ENCODE data around the gene SOX10. TPM values are rescaled to one million over a fixed set of nuclear protein-coding genes. Genes with fewer than 3 reads are reported as not detected.

The SOX10 gene
- total RNA-seq, 2 experiments from 2014 or later: not detected

DNA sequence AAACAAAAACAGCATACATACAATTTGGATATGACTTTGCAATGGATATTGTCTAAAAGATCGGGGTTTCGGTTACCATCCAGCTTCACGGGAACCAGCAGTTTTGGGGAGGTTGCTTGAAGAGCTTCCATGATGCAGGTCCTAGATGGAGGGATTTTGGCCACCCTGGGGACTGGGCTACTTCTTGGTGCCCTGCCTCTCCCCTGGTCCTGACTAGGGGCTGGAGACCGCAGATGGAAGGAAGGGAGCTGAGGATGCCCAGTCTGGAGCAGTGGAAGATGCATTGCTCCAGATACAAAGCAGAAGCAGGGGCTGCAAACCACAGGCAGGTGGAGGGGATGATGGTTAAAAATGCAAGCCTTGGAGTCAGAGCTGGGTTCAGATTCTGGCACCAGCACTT, 13.5 kb downstream of the SOX10 start:
- Histone ChIP-seq H3K4me1 (ENCODE audit: insufficient read depth, low read length) (no peaks in the 10 kb centered on the region), H3K9me3 (ENCODE audit: control insufficient read depth in 1 of 2, insufficient read depth in 1 of 2, low read length in 2 of 2) (no peaks in the 10 kb centered on the region), H3K4me3 (ENCODE audit: low read length) (no peak overlapping the region), H3K27me3 (ENCODE audit: control insufficient read depth in 1 of 2, insufficient read depth in 2 of 2, low read length in 2 of 2) (no peaks in the 10 kb centered on the region), H3K36me3 (ENCODE audit: insufficient read depth, low read length) (peaks cover 50% of the 10 kb centered on the region), H3K27ac (ENCODE audit: low read depth in 1 of 2, low read length in 2 of 2) (no peak overlapping the region)
- Mint-ChIP-seq H3K4me3 (no peak overlapping the region), H3K4me1 (ENCODE audit: low read depth) (no peaks in the 10 kb centered on the region), H3K36me3 (ENCODE audit: low read depth) (peaks cover 46% of the 10 kb centered on the region), H3K27me3 (no peaks in the 10 kb centered on the region), H3K27ac (no peak overlapping the region), H3K9me3 (no peaks in the 10 kb centered on the region)
- TF ChIP-seq, protein P1, sequence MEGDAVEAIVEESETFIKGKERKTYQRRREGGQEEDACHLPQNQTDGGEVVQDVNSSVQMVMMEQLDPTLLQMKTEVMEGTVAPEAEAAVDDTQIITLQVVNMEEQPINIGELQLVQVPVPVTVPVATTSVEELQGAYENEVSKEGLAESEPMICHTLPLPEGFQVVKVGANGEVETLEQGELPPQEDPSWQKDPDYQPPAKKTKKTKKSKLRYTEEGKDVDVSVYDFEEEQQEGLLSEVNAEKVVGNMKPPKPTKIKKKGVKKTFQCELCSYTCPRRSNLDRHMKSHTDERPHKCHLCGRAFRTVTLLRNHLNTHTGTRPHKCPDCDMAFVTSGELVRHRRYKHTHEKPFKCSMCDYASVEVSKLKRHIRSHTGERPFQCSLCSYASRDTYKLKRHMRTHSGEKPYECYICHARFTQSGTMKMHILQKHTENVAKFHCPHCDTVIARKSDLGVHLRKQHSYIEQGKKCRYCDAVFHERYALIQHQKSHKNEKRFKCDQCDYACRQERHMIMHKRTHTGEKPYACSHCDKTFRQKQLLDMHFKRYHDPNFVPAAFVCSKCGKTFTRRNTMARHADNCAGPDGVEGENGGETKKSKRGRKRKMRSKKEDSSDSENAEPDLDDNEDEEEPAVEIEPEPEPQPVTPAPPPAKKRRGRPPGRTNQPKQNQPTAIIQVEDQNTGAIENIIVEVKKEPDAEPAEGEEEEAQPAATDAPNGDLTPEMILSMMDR (IDR thresholded peaks at IDR 0.05): no peak
- CTCF ChIA-PET: no interaction called here
- no peak for DNase-seq
- POLR2A ChIA-PET: no interaction called here
- no peak for ATAC-seq (ENCODE audit: poor library complexity)
- intact Hi-C loops (cut with DNase I, micrococcal nuclease): no loop called here

DNA sequence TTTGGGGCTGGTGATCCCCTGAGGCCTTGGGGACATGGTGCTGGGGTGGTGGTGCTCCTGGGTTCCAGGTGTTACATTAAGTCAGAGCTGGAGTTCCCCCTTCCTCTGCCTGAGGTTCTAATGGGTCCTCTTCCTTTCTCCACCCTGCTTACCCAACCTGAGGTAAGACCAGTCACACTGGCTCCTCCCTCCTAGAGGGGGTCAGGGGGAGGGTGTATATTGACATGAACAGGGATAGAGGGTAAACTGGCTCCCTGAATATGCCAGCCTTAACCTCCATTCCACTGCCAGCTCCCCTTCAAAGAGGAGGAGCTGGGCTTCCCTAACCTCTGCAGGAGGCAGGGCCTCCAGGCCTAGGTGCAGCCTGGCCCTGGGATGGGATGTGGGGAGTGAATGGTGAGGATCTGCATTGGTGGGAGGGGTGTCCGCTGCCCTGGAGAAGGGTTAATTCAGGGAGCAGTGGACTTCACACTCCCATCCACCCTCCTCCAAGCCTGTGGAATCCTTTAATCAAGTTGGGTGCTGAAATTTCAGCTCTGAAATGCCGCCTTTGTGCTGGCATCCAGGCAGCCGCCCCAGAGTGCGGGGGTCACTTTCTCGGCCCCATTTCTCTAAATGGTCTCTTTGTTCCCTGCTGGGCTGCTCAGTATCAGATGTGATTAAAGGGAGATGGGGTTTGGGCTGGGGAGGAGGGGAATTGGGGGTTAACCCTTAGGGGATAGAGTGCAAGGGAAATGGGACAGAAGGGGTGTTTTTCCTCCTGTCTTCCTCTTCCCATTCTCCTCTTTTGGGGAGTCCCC, 15.7 kb downstream of the SOX10 start:
- ATAC-seq (ENCODE audit: poor library complexity): no peak
- intact Hi-C loops (cut with DNase I, micrococcal nuclease): no loop called here
- TF ChIP-seq, protein P1 (IDR thresholded peaks at IDR 0.05): no peak
- CTCF ChIA-PET: no interaction called here
- H3K27me3 Mint-ChIP-seq: no peaks in the 10 kb centered on the region
- H3K9me3 Mint-ChIP-seq: no peaks in the 10 kb centered on the region
- H3K9me3 ChIP-seq (ENCODE audit: control insufficient read depth in 1 of 2, insufficient read depth in 1 of 2, low read length in 2 of 2): no peaks in the 10 kb centered on the region
- DNase-seq: no peak
- H3K27ac ChIP-seq (ENCODE audit: low read depth in 1 of 2, low read length in 2 of 2): no peak overlapping the region
- peaks cover 50% of the 10 kb centered on the region for H3K36me3 Mint-ChIP-seq (ENCODE audit: low read depth)
- no peak overlapping the region for H3K27ac Mint-ChIP-seq
- H3K4me3 ChIP-seq (ENCODE audit: low read length): no peak overlapping the region
- H3K4me3 Mint-ChIP-seq: no peak overlapping the region
- peaks cover 55% of the 10 kb centered on the region for H3K36me3 ChIP-seq (ENCODE audit: insufficient read depth, low read length)
- no peaks in the 10 kb centered on the region for H3K27me3 ChIP-seq (ENCODE audit: control insufficient read depth in 1 of 2, insufficient read depth in 2 of 2, low read length in 2 of 2)
- POLR2A ChIA-PET: no interaction called here
- peaks cover 6% of the 10 kb centered on the region for H3K4me1 Mint-ChIP-seq (ENCODE audit: low read depth)
- H3K4me1 ChIP-seq (ENCODE audit: insufficient read depth, low read length): no peaks in the 10 kb centered on the region

DNA sequence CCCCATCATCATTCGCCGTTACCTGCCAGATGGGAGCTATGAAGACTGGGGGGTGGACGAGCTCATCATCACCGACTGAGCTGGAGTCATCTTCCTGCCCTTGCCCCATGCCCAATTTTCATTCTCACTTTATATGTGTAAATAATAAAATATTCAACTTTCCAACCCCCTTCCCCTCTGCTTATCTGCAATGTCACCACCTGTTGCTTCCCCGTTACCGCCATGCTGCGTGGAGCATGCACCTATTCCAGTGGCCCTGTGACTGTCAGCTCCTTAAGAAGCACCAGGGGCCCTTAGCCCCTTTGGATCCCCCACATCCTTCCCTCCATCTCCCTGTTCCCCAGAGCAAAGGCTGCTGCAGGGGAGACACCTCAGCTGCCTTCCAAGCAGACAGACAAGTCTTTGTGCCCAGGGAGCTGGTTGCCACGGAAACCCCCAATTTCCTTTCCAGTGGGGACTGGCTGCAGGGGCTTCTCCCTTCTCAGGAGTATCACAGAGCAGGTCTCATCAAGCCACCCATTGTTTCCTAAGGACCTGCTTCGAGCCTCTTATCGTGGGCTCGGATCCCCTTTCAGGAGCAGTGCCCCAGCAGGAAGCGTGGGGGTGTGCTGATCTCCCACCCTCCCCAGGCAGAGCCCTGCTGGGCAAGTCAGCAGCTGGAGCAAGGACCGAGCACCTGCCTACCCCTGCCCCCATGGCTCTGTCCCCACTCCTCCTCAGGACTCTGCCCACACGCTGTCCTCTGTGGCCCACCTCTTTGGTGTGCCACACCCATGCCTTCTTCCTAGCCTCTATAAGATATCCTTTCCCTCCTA, 16.5 kb downstream of the SOX10 start:
- no peaks in the 10 kb centered on the region for H3K27me3 ChIP-seq (ENCODE audit: control insufficient read depth in 1 of 2, insufficient read depth in 2 of 2, low read length in 2 of 2)
- TF ChIP-seq, protein P1 (IDR thresholded peaks at IDR 0.05): no peak
- no peak overlapping the region for H3K4me3 ChIP-seq (ENCODE audit: low read length)
- ATAC-seq (ENCODE audit: poor library complexity): no peak
- intact Hi-C loops (cut with DNase I, micrococcal nuclease): no loop called here
- H3K36me3 ChIP-seq (ENCODE audit: insufficient read depth, low read length): peaks cover 55% of the 10 kb centered on the region
- Mint-ChIP-seq H3K27ac (no peak overlapping the region), H3K27me3 (no peaks in the 10 kb centered on the region), H3K4me3 (no peak overlapping the region), H3K4me1 (ENCODE audit: low read depth) (peaks cover 6% of the 10 kb centered on the region), H3K36me3 (ENCODE audit: low read depth) (peaks cover 55% of the 10 kb centered on the region), H3K9me3 (no peaks in the 10 kb centered on the region)
- no peak for DNase-seq
- CTCF ChIA-PET: no interaction called here
- H3K4me1 ChIP-seq (ENCODE audit: insufficient read depth, low read length): no peaks in the 10 kb centered on the region
- no peaks in the 10 kb centered on the region for H3K9me3 ChIP-seq (ENCODE audit: control insufficient read depth in 1 of 2, insufficient read depth in 1 of 2, low read length in 2 of 2)
- POLR2A ChIA-PET: no interaction called here
- H3K27ac ChIP-seq (ENCODE audit: low read depth in 1 of 2, low read length in 2 of 2): no peak overlapping the region
